GM18505 (cell line): Measurements from ENCODE around the gene NEDD4.
"Not testable (repeated sequence)": the region's sequence is repeated elsewhere in the genome, so short reads cannot be mapped to it uniquely, and the experiment has no call there.

Experiments used
- ATAC-seq: cut with Tn5 transposase; IDR thresholded peaks from one replicate; pipeline ENCODE4 v1.9.1; 2021; ENCODE audit not compliant: unreplicated experiment
- POLR2A ChIP-seq: IDR thresholded peaks from 4 replicates; pipeline ENCODE4 v1.6.1; 2011; ENCODE audit warnings: borderline replicate concordance; ENCODE audit not compliant: insufficient read depth, insufficient read length; ENCODE audit errors: extremely low read depth

Gene NEDD4

DNA sequence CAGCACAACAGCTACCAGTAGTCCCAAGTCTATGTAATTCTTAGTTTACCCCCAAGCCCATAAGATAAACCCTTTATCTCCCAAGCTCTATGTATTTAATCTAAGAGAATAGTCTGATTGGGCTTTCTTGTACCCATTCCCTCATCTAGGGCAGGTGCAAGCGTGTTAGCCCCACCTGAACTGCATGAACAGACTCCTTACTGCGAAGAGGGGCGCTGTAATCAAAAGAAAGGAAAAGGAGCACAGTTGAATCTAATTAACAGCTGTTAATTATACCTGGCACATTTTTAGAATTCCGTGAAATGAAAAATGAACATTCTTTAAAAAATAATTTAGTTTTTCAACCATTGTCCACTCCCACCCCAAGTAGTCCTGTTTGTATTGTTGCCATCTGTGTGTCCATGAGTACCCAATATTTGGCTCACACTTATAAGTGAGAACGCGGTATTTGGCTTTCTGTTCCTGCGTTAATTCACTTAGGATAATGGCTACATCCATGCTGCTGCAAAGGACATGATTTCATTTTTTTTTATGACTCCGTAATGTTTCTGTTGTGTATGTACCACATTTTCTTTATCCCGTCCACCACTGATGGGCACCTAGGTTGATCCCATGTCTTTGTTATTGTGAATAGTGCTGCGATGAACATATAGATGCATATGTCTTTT, 26.5 kb upstream of the NEDD4 start:
- no peak for ATAC-seq
- TF ChIP-seq POLR2A, result no peak

DNA sequence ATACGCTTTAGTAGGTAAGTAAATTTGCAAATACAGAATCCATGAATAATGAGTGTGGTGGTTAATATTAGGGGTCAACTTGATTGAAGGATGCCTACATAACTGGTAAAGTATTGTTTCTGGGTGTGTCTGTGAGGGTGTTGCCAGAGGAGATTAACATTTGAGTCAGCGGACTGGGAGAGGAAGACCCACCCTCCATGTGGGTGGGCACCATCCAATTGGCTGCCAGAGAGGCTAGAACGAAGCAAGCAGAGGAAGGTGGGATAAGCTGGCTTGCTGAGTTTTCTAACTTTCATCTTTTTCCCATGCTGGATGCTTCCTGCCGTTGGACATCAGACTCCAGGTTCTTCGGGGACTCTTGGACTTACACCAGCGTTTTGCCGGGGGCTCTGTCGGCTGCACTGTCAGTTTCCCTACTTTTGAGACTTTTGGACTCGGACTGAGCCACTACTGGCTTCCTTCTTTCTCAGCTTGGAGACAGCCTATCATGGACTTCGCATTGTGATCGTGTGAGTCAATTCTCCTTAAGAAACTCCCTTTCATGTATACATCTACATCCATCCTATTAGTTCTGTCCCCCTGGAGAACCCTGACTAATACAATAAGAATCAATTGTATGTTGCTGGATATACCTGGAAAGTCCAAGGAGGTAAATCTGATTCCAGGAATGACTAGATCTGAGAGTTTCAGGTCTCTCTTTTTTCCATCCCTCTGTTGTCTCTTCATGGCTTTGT, 25.8 kb upstream of the NEDD4 start:
- no peak for TF ChIP-seq POLR2A

DNA sequence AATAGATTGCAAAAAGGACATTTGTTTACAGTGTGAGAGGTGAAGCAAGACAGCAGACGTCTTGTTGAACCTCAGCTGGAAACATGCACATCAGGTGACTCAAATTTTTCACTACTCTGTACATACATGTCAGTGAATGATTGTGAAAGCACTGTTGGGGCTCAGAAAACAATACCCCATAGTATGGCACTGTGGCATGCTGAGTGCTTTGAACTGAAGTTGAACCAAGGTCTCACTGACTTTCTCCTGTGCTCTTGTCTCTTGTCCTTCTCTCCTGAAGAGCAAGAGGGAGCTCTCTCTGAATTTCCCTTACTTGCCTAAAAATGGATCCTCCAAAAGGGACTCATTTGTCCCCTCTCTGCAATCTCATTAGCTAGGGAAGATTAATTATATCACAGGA, 24.5 kb upstream of the NEDD4 start:
- no peak for ATAC-seq
- TF ChIP-seq POLR2A, result no peak

More for the DNA sequence above, 25.8 kb upstream of the NEDD4 start:
- ATAC-seq, result no peak

DNA sequence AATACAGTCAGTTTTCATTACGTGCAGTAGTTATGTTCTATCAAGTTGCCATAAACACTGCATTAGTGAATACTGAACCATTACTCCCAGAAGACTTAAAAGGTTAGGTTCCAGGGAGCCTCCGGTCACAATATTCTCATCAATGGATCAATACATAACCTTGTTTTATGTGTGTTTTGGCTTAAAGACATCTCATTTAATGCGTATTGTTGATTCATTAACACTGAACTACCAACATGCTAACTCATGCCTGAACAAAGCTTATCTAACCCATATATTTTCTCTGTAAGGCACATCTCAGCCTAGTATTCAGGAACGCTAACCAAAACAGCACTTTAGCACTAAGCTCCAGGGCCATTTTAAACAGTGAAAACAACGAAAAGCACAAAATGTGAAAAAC, 24.1 kb upstream of the NEDD4 start:
- ATAC-seq, result no peak
- TF ChIP-seq POLR2A, result no peak

DNA sequence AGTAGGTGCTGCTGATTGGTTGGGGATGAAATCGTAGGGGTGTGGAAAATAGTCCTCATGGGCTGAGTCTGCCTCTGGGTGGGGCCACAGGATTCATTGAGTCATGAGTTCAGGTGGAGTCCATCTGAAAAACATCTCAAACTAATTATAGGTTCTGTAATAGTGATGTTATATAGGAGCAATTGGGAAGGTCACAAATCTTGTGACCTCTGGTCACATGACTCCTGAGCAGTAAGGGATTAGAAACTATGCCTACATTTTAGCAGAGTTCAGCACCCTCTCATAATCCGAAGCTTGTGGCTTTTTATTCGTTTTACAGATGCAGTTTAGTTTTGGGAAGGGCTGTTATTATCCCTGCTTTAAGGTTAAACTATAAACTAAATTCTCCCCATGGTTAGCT, 22.9 kb upstream of the NEDD4 start:
- ATAC-seq, result no peak
- no peak for TF ChIP-seq POLR2A

DNA sequence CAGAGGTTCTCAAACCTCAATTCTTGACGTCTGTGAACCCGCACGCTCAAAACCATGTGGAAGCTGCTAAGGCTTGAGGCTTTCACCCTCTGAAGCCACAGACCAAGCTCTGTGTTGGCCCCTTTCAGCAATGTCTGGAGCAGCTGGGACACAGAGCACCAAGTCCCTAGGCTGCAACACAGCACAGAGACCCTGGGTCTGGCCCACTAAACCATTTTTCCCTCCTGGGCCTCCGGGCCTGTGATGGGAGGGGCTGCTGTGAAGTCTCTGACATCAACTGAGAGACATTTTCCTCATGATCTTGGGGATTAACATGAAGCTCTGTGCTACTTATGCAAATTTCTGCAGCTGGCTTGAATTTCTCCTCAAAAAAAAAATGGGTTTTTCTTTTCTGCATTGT, 21.3 kb upstream of the NEDD4 start:
- ATAC-seq, result no peak
- no peak for TF ChIP-seq POLR2A

DNA sequence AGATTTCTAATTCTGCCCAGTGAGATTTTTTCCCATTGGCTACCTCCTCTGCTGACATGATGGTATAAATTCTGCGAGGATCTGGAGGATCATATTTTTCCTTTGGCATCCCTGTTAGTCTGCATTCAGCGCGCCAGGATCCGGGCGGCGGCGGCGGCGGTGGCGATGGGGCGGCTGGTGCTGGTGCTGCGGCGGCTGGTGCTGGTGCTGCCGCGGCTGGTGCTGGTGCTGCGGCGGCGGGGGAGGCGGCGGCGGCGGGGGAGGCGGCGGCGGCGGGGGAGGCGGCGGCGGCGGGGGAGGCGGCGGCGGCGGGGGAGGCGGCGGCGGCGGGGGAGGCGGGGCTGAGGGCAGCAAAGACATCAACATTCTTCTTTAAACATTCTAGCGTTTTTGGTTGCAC, 13.6 kb upstream of the NEDD4 start:
- not testable (repeated sequence) for ATAC-seq

DNA sequence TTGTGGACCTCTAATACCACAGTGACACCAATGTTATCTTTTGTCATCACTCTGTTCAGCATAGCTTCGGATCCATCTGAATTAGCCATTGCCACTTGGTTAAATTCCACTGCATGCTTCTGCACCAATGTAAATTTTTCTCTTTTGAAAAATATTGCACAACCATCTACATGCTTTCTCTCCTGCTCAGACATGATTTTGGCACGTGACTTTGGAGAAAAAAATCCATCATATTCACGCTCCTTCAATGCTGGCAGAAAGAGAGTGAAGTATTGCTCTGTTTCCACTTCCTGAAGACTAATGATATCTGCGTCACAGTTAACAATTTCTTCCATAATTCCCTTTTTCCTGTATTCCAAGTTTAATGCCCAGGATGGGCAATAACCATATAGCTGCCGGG, 13.0 kb upstream of the NEDD4 start:
- not testable (repeated sequence) for ATAC-seq

DNA sequence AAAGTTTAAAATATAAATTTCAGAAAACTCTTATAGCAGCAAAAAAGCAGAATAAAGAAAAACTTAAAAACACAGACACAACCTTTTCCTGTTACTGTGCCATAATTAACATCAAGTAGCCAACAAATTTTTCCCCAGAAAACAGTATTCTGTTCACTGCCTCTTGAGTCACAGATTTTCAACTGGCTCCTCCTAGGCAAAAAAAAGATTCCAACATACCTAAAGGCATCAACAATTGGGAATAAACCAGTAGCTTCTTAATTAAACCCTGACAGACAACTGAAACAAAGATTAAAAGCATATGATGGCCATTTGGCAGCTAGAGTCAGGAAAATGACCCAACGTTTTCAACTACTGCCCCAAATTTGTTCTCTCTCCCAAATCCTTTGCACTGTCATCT, 10.9 kb upstream of the NEDD4 start:
- ATAC-seq, result not testable (repeated sequence)

DNA sequence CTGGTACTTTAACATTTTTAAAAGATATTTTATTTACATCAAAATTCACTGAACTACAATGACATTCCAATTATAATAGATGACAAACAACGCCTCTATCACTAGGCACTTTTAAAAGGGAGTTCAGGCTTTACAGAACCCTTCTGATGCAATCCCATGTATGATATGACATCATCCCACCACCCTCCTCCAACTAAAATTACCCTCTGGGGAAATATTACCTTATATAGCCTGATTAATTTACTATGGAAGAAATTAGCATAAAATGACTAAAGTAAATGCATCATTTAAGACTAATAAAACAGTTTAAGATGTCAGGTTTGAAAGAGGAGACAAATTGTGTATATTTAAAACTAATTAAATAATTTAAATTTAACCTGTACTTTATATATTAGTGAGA, 10.4 kb upstream of the NEDD4 start:
- ATAC-seq, result not testable (repeated sequence)

DNA sequence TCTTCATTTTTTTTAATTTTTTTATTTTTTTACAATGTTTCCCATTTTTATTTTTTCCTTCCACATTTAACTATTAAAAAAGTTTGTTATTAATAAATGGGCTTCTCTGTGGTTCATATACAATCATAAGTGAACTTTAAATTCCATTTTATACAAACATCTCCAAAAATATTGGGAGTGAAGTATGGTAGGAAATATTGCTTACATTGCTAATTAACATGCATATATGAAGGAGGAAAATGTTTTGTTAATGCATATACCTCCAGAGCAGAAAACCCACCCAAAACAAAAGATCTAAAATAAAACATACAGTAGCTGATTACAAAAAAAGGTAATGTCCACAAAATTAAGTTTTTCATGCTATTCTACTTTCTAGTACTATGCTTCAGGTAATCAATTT, 9.9 kb upstream of the NEDD4 start:
- ATAC-seq, result not testable (repeated sequence)

DNA sequence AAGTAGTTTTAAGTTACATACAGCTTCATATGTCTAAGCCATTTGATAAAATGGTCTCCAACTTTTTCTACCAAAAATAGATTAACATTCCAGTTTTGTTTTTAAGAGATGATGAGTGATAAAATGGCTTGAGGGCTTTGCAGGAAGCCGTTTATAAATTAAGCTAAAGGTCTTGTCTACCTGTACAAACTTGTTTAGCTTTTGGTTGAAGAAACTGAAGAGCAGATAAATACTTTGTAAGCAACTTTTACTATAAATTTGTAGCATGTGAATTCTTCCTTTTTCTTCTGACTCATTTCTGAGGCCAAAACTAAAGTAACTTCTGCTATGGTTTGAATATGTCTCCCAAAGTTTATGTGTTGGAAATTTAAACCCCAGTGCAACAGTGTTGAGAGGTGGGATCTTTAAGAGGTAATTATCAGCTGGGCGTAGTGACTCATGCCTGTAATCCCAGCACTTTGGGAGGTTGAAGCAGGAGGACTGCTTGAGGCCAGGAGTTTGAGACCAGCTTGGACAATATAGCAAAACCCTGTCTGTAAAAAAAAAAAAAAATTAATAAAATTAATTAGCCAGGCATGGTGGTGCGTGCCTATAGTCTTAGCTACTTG, 8.2 kb upstream of the NEDD4 start:
- TF ChIP-seq POLR2A, result no peak
- no peak for ATAC-seq

DNA sequence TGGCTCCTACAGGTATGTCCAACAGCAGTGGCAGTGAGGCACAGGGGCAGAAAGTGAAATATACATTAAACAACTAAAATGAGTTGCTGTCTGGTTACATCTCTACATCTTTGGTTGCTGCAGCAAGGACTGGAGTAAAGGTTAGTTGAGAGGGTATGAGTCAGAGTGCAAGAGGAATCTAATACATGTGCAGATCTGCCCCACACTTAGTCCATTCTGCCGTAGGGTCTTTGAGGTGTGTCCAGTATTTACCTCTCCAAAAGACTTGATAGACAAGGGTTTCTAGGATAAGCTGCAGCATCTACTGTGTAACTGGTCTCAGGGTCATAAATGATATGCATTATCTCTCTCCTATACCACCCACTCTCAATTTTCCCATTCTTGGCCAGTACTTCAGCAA, 6.2 kb upstream of the NEDD4 start:
- TF ChIP-seq POLR2A, result no peak
- no peak for ATAC-seq

DNA sequence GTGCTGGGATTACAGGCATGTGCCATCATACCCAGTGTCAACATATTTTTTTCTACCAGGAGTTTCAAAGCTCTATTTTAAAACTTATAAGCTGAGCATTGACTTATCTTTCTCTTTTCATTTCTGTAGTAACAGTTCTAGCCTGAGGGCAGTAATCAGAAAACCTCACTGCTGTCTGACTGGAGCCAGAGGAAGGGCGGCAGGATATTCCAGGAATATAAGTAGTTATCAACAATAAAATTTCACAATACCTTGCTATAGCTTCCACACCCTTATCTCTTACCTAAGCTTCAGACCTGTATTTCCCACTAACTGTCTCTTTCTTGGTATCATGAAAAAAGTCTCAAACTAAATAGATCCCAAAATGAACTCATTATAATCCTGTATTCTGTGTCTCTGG, 5.1 kb upstream of the NEDD4 start:
- TF ChIP-seq POLR2A, result no peak
- no peak for ATAC-seq
